Hematopoietic multipotent progenitor cell (in vitro differentiated cells): Measurements from ENCODE around the gene ANKMY2. TPM values are rescaled to one million over a fixed set of nuclear protein-coding genes. Genes with fewer than 3 reads are reported as not detected.

Experiments used
- total RNA-seq: library from RNA; depleted of rRNA; stranded (reverse); fragments of >200 nt; gene quantifications from one replicate; pipeline ENCODE4 v1.2.3, GENCODE V29; 2012

Gene ANKMY2
- total RNA-seq, 1 donor: 13.7 TPM

Other genes with a start within 250 kb of the ANKMY2 start
- gene CRPPA, start 224.2 kb downstream of the ANKMY2 start, total RNA-seq: 2.7 TPM
- gene SOSTDC1, start 180.0 kb downstream of the ANKMY2 start, total RNA-seq: under 0.01 TPM
- not detected for gene LRRC72, start 118.9 kb downstream of the ANKMY2 start, total RNA-seq
- gene BZW2, start 427 bp upstream of the ANKMY2 start, total RNA-seq: 42.3 TPM
- gene TSPAN13, start 108.0 kb upstream of the ANKMY2 start, total RNA-seq: 8.3 TPM
- gene AGR2, start 159.2 kb upstream of the ANKMY2 start, total RNA-seq: 0.27 TPM
- gene AGR3, start 236.2 kb upstream of the ANKMY2 start, total RNA-seq: not detected